Naive thymus-derived CD4-positive, alpha-beta T cell (primary cell): ENCODE measurements around the gene MRPS18C. TPM values are rescaled to one million over a fixed set of nuclear protein-coding genes. Genes with fewer than 3 reads are reported as not detected.
"Not testable (repeated sequence)": the region's sequence is repeated elsewhere in the genome, so short reads cannot be mapped to it uniquely, and the experiment has no call there.

ENCODE experiments used
- ATAC-seq: fragments of 150-1000 bp; cut with Tn5 transposase; 2 replicates; pipeline ENCODE4 v1.10.0; 2021; ENCODE audit warnings: mild to moderate bottlenecking, moderate library complexity
- CTCF ChIA-PET: fragments of 350-600 bp; sonication (Branson Sonifier 250); formaldehyde crosslinking; loops from one replicate; lab custom pipeline; 2021; ENCODE audit warnings: antibody characterized with exemption; lab: Charles Lee
- POLR2A ChIA-PET: fragments of 350-600 bp; sonication (Branson Sonifier 250); formaldehyde crosslinking; loops from one replicate; lab custom pipeline; 2021; ENCODE audit warnings: antibody characterized with exemption, inconsistent platforms; lab: Charles Lee
- DNase-seq, 9 donors: peaks; one replicate each; pipeline versions ENCODE4 v3.0.0 to v3.0.0-alpha.2; 2020 to 2022; ENCODE audit warnings: mixed read lengths in 1 of 9
- H3K27ac ChIP-seq: one replicate; pipeline ENCODE4 v1.7.0; 2013; ENCODE audit warnings: mild to moderate bottlenecking, low read depth, low read length, moderate library complexity
- H3K27me3 ChIP-seq, 2 donors: one replicate each; pipeline ENCODE4 v1.7.0; 2013; ENCODE audit warnings: low read length in 2 of 2, mild to moderate bottlenecking in 2 of 2, moderate library complexity in 2 of 2; ENCODE audit not compliant: control insufficient read depth in 2 of 2, insufficient read depth in 2 of 2
- H3K36me3 ChIP-seq, 3 experiments: 1 replicate in 2 of 3; 2 replicates in 1 of 3; pipeline ENCODE4 v1.7.0; 2013; ENCODE audit warnings: low read length in 3 of 3, mild to moderate bottlenecking in 3 of 3, moderate library complexity in 1 of 3; ENCODE audit not compliant: insufficient read depth in 3 of 3, control insufficient read depth in 2 of 3
- H3K4me1 ChIP-seq, 2 donors: one replicate each; pipeline ENCODE4 v1.7.0; 2013; ENCODE audit warnings: low read length in 2 of 2, mild to moderate bottlenecking in 2 of 2, moderate library complexity in 1 of 2; ENCODE audit not compliant: control insufficient read depth in 2 of 2, insufficient read depth in 2 of 2
- H3K4me3 ChIP-seq: 2 replicates; pipeline ENCODE4 v1.7.0; 2013; ENCODE audit warnings: mild to moderate bottlenecking, low read length
- H3K9me3 ChIP-seq, 3 experiments: 1 replicate in 2 of 3; 2 replicates in 1 of 3; pipeline ENCODE4 v1.7.0; 2013; ENCODE audit warnings: low read length in 3 of 3; ENCODE audit not compliant: control insufficient read depth in 2 of 3
- H3K27ac Mint-ChIP-seq, 9 donors: one replicate each; pipeline ENCODE4 v1.8.0; 2020 to 2022; ENCODE audit warnings: mixed read lengths in 9 of 9, mild to moderate bottlenecking in 8 of 9, moderate library complexity in 5 of 9, inconsistent platforms in 2 of 9
- H3K27me3 Mint-ChIP-seq, 5 donors: one replicate each; pipeline ENCODE4 v1.8.0; 2021 to 2022; ENCODE audit warnings: mixed read lengths in 5 of 5, mild to moderate bottlenecking in 1 of 5
- H3K36me3 Mint-ChIP-seq, 5 donors: one replicate each; pipeline ENCODE4 v1.8.0; 2020 to 2022; ENCODE audit warnings: mixed read lengths in 5 of 5, mild to moderate bottlenecking in 3 of 5, inconsistent platforms in 1 of 5
- H3K4me1 Mint-ChIP-seq, 7 donors: one replicate each; pipeline ENCODE4 v1.8.0; 2020 to 2022; ENCODE audit warnings: mixed read lengths in 7 of 7, mild to moderate bottlenecking in 3 of 7, inconsistent platforms in 1 of 7
- H3K4me3 Mint-ChIP-seq, 10 donors: one replicate each; pipeline ENCODE4 v1.8.0; 2020 to 2022; ENCODE audit warnings: mild to moderate bottlenecking in 10 of 10, mixed read lengths in 10 of 10, moderate library complexity in 6 of 10, inconsistent platforms in 2 of 10
- H3K9me3 Mint-ChIP-seq, 11 donors: one replicate each; pipeline ENCODE4 v1.8.0; 2020 to 2022; ENCODE audit warnings: mixed read lengths in 11 of 11, mild to moderate bottlenecking in 4 of 11, inconsistent platforms in 1 of 11, moderate library complexity in 1 of 11
- intact Hi-C, 2 donors: fragments of 100-400 bp; cut with micrococcal nuclease; formaldehyde crosslinking; loops; one replicate each; pipeline ENCODE4 v1.15.1; 2023
- polyA plus RNA-seq, 2 donors: library from polyadenylated mRNA; unstranded; fragments of 300-500 nt; fragmentation: Illumina TruSeq; gene quantifications; one replicate each; pipeline ENCODE4 v1.2.3, GENCODE V29; 2021
- total RNA-seq, 6 experiments: library from RNA in 5 of 6; stranded (reverse) in 5 of 6; gene quantifications; 1 replicate in 5 of 6; 2 replicates in 1 of 6; pipeline ENCODE4 v1.2.3 and lab custom pipeline; 2021 to 2026

MRPS18C gene
- total and polyA plus RNA-seq, 7 experiments from 2014 or later: 18.4 to 63.4 (median 47.9) TPM

DNA sequence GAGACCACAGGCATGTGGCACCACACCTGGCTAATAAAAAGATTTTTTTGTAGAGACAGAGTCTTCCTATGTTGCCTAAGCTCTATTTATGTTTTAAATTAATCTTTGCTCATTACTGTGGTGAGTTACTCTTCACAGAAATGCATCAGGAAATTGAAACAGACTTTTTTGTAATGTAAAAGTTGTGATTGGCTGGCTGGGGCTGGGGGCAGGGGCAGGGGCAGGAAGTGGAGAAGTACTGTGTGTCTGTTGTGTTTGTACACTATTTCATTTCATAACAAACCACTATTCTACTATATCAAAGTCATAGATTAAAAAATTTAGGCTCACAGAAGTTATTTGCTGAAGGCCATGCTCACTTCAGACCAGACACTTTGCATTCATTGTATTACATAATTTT lies 48.1 kb downstream of the MRPS18C start:
- Mint-ChIP-seq H3K36me3 (peaks cover 0 to 3% (median 2%) of the 10 kb centered on the region in 5 donors), H3K4me1 (peaks cover 10 to 24% (median 18%) of the 10 kb centered on the region in 7 donors), H3K27ac (peak overlapping the region in 8 of 9 donors; percentile 26 to 94 (median 89)), H3K4me3 (peak overlapping the region; percentile 4 to 70 (median 51)), H3K27me3 (no peaks in the 10 kb centered on the region), H3K9me3 (peaks cover 0 to 5% (median 0%) of the 10 kb centered on the region in 11 donors)
- DNase-seq: peak in 6 of 9 donors; percentile 15 to 62 (median 47)
- CTCF ChIA-PET: interaction anchor here (0.6 to 1.1 kb wide), 2 partner anchors 140 to 141 kb away, joined by 3 to 4 read pairs; no protein-coding TSS in a partner anchor
- Histone ChIP-seq H3K4me1 (peaks cover 3 to 17% of the 10 kb centered on the region in 2 donors), H3K4me3 (peak overlapping the region; percentile 1), H3K36me3 (no peaks in the 10 kb centered on the region), H3K27ac (peak overlapping the region; percentile 51), H3K27me3 (no peaks in the 10 kb centered on the region), H3K9me3 (no peaks in the 10 kb centered on the region)
- intact Hi-C loops: loop anchor here in 1 of 2 donors (1.0 to 2.0 kb wide), 3 partner anchors 19 to 49 kb away; partner anchors contain the start of genes ABRAXAS1 and HELQ
- peak; percentile 62 for ATAC-seq
- POLR2A ChIA-PET: interaction anchor here (1.1 to 2.8 kb wide), 3 partner anchors 14 to 49 kb away, joined by 4 to 18 read pairs (median 9); partner anchors contain the start of genes ABRAXAS1, HELQ and MRPS18C

GRCh38 chr4:83504503-83504902 lies 48.6 kb downstream of the MRPS18C start:
- ATAC-seq (no peak), DNase-seq (peak in 2 of 9 donors; percentile 1 to 14)
- intact Hi-C loops: loop anchor here in 1 of 2 donors (1.0 to 2.0 kb wide), 3 partner anchors 19 to 49 kb away; partner anchors contain the start of genes ABRAXAS1 and HELQ
- peak overlapping the region; percentile 1 for H3K4me3 ChIP-seq
- H3K4me1 ChIP-seq: peaks cover 3 to 17% of the 10 kb centered on the region in 2 donors
- H3K9me3 ChIP-seq: no peaks in the 10 kb centered on the region
- Mint-ChIP-seq H3K4me3 (peak overlapping the region; percentile 22 to 70 (median 51)), H3K9me3 (peaks cover 0 to 5% (median 0%) of the 10 kb centered on the region in 11 donors), H3K27me3 (no peaks in the 10 kb centered on the region), H3K27ac (peak overlapping the region in 8 of 9 donors; percentile 26 to 94 (median 89)), H3K36me3 (peaks cover 0 to 3% (median 2%) of the 10 kb centered on the region in 5 donors), H3K4me1 (peaks cover 10 to 24% (median 19%) of the 10 kb centered on the region in 7 donors)
- POLR2A ChIA-PET: interaction anchor here (1.1 to 2.8 kb wide), 4 partner anchors 12 to 49 kb away, joined by 3 to 18 read pairs (median 6); partner anchors contain the start of genes ABRAXAS1, HELQ and MRPS18C
- no peaks in the 10 kb centered on the region for H3K27me3 ChIP-seq
- CTCF ChIA-PET: interaction anchor here (0.6 to 1.1 kb wide), 2 partner anchors 139 to 140 kb away, joined by 3 to 4 read pairs; no protein-coding TSS in a partner anchor
- H3K27ac ChIP-seq: peak overlapping the region; percentile 51
- H3K36me3 ChIP-seq: no peaks in the 10 kb centered on the region

DNA sequence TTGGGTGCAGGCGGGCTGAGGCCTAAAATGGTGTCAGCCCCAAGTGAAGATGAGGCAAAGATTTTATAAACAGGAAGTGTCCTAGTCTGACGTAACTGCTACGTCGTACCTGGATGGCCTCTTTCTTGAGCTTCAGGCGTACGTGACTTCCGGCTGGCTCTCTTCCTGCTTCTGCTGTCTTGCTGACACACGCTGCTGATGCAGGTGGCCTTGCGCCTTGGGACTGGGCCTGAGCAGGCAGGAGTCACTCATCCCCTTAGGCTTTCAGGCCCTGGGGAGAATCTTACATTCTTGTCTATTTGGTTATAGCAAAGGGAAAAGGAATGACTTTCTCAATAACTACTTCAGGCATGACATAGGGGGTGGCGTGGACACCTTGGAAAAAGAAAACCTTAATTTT lies 49.1 kb downstream of the MRPS18C start:
- peaks cover 10 to 24% (median 19%) of the 10 kb centered on the region in 7 donors for H3K4me1 Mint-ChIP-seq
- no peaks in the 10 kb centered on the region for H3K27me3 Mint-ChIP-seq
- peak overlapping the region in 6 of 10 donors; percentile 45 to 70 (median 53) for H3K4me3 Mint-ChIP-seq
- intact Hi-C loops: loop anchor here (1.0 to 5.0 kb wide), 4 partner anchors 20 to 50 kb away; partner anchors contain the start of genes ABRAXAS1 (in 1 of the 2) and HELQ (in 1 of the 2)
- H3K9me3 Mint-ChIP-seq: peaks cover 0 to 5% (median 0%) of the 10 kb centered on the region in 11 donors
- ChIA-PET CTCF (interaction anchor here (1.1 kb wide), 1 partner anchor 140 kb away, joined by 4 read pairs; no protein-coding TSS in a partner anchor), POLR2A (interaction anchor here (1.1 to 2.8 kb wide), 3 partner anchors 13 to 50 kb away, joined by 3 to 18 read pairs (median 9); partner anchors contain the start of genes ABRAXAS1, HELQ and MRPS18C)
- H3K27ac Mint-ChIP-seq: peak overlapping the region in 7 of 9 donors; percentile 81 to 94 (median 91)
- Histone ChIP-seq H3K9me3 (no peaks in the 10 kb centered on the region), H3K27me3 (no peaks in the 10 kb centered on the region), H3K36me3 (no peaks in the 10 kb centered on the region), H3K4me3 (no peak overlapping the region), H3K27ac (no peak overlapping the region), H3K4me1 (peaks cover 3 to 17% of the 10 kb centered on the region in 2 donors)
- ATAC-seq: no peak
- H3K36me3 Mint-ChIP-seq: peaks cover 0 to 3% (median 2%) of the 10 kb centered on the region in 5 donors
- DNase-seq: peak in 2 of 9 donors; percentile 11 to 19

DNA sequence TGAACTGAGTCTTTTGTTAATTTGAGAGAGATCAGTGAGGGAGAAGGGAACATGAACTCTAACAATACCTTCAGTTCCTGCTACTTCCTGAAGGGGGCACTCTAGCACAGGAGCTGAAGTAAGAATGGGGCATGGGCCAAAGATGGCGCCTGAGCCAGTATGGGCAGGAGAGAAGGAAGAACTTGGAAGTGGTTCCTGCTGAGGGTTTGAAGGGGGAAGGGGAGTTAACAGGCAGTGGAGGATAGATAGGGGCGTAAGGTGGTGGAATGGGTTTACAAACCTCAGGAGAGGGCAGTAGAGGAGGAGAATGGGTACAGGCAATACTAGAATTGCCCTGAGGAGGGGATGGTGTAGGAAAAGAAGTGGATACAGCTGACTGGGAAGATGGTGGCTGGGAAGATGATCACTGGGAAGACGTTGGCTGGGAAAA lies 53.3 kb downstream of the MRPS18C start:
- ATAC-seq (peak; percentile 59), DNase-seq (peak in 8 of 9 donors; percentile 25 to 55 (median 42))
- intact Hi-C loops: loop anchor here (1.0 to 5.0 kb wide), 3 partner anchors 38 to 131 kb away; no protein-coding TSS in a partner anchor
- ChIA-PET CTCF (interaction anchor here (0.6 to 0.9 kb wide), 3 partner anchors 130 to 869 kb away, joined by 3 read pairs; no protein-coding TSS in a partner anchor), POLR2A (interaction anchor here (1.0 kb wide), 1 partner anchor 131 kb away, joined by 3 read pairs; no protein-coding TSS in a partner anchor)
- not testable (repeated sequence) for H3K27me3 Mint-ChIP-seq, H3K9me3 Mint-ChIP-seq, H3K27ac Mint-ChIP-seq, H3K27ac ChIP-seq, H3K4me3 ChIP-seq, H3K9me3 ChIP-seq, H3K4me3 Mint-ChIP-seq, H3K36me3 ChIP-seq, H3K4me1 ChIP-seq, H3K27me3 ChIP-seq, H3K36me3 Mint-ChIP-seq
- peaks cover 7 to 16% (median 14%) of the 10 kb centered on the region in 7 donors for H3K4me1 Mint-ChIP-seq

DNA sequence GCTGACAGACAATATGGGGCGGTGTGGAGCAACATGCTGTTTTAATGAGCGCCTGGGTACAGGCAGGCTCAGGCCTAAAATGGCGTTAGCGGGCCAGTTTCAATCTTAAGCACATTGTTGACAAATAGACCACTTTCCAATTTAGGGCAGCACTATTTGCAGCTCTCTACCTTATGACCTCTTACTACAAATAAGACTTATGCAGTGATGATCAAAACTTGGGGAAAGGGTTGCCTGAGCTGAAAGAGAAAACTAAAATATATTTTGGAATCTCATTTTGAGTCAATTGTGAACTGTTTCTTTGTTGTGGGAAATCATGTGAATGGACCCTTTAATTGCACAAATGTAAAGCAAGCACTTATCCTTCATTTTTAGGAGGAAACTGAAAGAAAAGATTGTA lies 54.6 kb downstream of the MRPS18C start:
- no peaks in the 10 kb centered on the region for H3K27me3 Mint-ChIP-seq
- Histone ChIP-seq H3K27ac (no peak overlapping the region), H3K27me3 (no peaks in the 10 kb centered on the region), H3K4me1 (no peaks in the 10 kb centered on the region), H3K9me3 (no peaks in the 10 kb centered on the region), H3K4me3 (no peak overlapping the region), H3K36me3 (no peaks in the 10 kb centered on the region)
- H3K9me3 Mint-ChIP-seq: peaks cover 0 to 1% (median 0%) of the 10 kb centered on the region in 11 donors
- ChIA-PET POLR2A (no interaction called here), CTCF (interaction anchor here (0.7 to 0.8 kb wide), 3 partner anchors 24 to 131 kb away, joined by 3 to 4 read pairs (median 3); no protein-coding TSS in a partner anchor)
- H3K4me1 Mint-ChIP-seq: peaks cover 0 to 7% (median 2%) of the 10 kb centered on the region in 7 donors
- ATAC-seq (no peak), DNase-seq (no peak)
- H3K36me3 Mint-ChIP-seq: peaks cover 0 to under 1% (median 0%) of the 10 kb centered on the region in 5 donors
- H3K27ac Mint-ChIP-seq: peak overlapping the region in 1 of 9 donors; percentile 20
- no peak overlapping the region for H3K4me3 Mint-ChIP-seq
- intact Hi-C loops: loop anchor here in 1 of 2 donors (2.0 kb wide), 1 partner anchor 18 kb away; no protein-coding TSS in a partner anchor
